HG02970 (cell line): ENCODE data around the gene CA6.
"Not testable (repeated sequence)": the region's sequence is repeated elsewhere in the genome, so short reads cannot be mapped to it uniquely, and the experiment has no call there.

Experiments used
- ATAC-seq: cut with Tn5 transposase; IDR thresholded peaks from one replicate; pipeline ENCODE4 v1.9.1; 2021; ENCODE audit warnings: mild to moderate bottlenecking, moderate library complexity, moderate number of reproducible peaks; ENCODE audit not compliant: unreplicated experiment, low FRiP score

CA6 gene

GRCh38 chr1:9004031-9004699 lies 58.5 kb downstream of the CA6 start:
- no peak for ATAC-seq

DNA sequence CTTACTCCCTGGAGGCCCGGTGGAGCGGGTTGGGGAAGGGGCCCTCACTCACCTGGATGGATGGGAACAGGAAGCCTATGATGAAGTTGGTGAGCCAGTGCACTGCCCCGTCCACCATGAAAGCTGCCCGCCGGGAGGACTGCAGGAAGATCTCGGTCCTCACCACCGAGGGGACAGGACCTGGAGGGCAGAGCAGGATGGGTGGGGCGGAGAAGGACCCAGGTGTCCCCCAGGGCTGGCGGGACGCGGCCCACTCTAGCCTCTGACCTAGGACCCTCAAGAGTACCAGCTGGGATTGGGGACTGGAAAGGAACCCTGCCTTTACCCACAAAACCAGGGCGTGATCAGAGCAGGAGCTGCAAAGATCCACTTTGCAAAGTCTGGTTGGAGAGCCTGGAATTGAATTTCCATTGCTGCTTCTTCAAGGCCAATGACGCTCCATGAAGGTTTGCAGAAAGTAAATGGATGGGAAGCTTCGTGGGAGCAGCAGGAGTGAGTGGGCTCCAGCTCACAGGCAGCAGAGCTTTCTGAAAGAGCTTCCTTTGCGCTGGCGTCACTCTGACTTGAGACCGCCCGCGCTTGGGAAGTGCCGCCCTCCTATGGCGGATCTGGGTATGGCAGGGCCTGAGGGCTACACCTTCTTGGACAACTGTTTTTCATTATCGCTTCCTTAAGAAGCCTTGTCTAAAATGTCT lies 59.2 kb downstream of the CA6 start:
- ATAC-seq: no peak

DNA sequence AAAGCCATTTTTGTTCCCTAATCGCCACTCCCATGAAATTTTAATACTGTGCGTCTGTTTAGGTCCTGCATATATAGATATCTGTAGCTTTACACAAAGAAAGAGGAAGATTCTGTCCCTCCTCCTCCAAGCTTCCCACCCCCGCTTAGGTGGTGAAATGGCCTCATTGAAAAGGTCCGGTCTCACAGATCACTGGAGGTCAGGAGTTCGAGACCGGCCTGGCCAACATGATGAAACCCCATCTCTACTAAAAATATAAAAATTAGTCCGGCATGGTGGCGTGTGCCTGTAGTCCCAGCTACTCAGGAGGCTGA lies 59.7 kb downstream of the CA6 start:
- ATAC-seq: no peak

- ATAC-seq: no peak
Observed at GRCh38 chr1:9006956-9007615, 61.4 kb downstream of the CA6 start.

- ATAC-seq: no peak
Observed at GRCh38 chr1:9008236-9008635, 62.6 kb downstream of the CA6 start.

- ATAC-seq: no peak
Observed at GRCh38 chr1:9009438-9010370, 64.0 kb downstream of the CA6 start.

- ATAC-seq: no peak
Observed at GRCh38 chr1:9010781-9011323, 65.2 kb downstream of the CA6 start.

DNA sequence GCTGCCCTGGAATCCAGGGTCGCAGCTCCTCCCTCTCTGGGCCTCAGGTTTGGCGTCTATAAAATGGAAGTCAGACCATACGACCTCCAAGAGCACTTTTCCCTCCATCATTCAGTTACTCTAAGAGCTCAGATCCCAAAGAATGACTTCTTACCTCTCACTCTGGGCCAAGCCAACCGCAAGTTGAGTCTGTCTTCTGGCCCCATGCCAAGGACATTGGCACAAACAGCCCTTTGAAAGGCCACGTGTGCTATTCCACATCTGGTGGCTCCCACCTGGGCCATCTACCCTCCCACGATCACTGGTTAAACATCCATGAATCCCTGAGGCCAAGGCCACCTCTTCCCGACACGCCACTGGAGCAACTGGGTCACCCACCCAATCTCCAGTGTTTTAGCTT lies 68.2 kb downstream of the CA6 start:
- ATAC-seq: no peak

DNA sequence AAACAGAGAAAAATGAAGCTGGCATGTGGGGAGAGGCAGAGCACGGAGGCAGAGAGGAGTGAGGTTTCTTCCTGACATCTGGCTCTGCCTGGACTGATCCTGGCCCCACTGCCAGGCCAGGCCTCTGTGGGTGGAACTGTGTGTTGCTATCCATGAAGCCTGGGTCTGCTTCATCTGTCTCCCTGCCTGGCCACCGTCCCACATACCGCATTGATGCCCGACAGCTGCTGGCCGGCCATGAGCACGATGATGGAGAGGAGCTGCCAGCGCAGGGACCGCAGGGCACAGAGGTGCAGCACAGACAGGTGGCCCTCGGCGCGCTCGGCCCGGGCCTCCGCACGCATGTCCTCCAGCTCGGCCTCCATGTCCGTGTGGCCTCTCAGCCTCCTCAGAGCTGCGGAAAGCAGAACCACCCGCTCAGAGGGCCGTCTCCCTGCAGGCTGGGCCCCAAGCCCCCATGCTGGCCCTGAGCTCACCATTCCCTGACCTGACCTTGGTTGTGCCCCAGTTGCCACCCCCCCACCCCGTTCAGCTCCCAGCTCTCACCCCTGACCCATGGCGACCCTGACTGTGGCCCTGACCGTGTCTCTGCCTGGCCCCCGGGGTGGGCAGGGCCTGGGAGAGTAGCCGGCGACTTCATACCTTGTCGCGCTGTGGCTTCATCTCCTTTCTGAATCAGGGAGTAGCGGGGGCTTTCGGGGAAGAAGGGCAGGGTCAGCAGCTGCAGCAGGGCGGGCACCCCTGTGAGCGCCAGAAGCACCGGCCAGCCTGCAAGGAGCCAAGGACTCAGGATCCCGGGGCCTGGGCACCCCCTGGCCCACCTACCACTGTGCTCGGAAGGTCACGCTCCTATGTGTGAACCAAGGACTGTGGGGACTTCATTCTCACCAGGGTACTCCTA lies 69.1 kb downstream of the CA6 start:
- ATAC-seq: no peak

GRCh38 chr1:9016455-9016854 lies 70.8 kb downstream of the CA6 start:
- ATAC-seq: no peak

DNA sequence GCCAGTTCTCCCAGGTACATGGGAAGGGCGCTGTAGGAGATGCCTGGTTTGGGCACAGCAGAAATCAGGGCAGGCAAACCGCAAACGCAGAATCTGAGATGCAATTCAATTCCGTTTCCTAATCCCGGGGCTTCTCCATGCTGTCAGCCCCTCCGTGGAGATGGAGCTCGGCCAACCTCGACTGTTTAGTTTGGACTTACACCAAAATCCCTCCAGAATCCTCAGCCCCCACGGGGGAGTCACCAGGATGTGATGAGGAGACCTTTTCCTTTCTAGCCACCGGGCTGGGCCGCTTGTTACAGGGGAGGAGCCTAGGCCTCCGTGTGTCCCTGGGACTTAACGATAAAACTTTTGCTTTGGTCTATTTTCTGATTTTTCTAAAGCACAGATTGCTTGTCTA lies 72.7 kb downstream of the CA6 start:
- no peak for ATAC-seq

DNA sequence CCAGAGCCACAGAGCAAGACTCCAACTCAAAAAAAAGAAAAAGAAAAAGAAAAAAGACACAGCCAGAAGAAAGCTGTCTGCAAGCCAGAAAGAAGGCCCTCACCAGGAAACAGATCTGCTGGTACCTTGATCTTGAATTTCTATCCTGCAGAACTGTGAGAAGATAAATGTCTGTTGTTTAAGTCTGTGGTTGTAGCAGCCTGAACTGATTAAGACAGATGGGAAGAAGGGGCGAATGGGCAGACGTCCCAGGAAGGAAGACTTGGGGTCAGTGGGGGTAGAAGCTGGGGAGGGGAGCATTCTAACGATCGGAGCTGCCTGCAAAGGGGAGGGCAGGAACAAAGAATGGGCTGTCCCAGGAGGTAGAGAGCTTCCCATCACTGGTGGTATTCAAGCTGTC lies 74.2 kb downstream of the CA6 start:
- no peak for ATAC-seq

- no peak for ATAC-seq
Observed at GRCh38 chr1:9020305-9020704, 74.6 kb downstream of the CA6 start.

GRCh38 chr1:9022026-9022738 lies 76.5 kb downstream of the CA6 start:
- not testable (repeated sequence) for ATAC-seq

- ATAC-seq: no peak
Observed at GRCh38 chr1:9022773-9023172, 77.1 kb downstream of the CA6 start.
